ENCODE measurements around the gene EZH1.

- TF ChIP-seq CTCF (IDR thresholded peaks at IDR 0.05) (no peak), POLR2A (IDR thresholded peaks at IDR 0.05) (no peak)
These were observed 21.3 kb upstream of the EZH1 start for GRCh38 chr17:42766124-42766523.
